Urinary bladder (tissue), 4 donors: Measurements from ENCODE around the gene LCK. TPM values are rescaled to one million over a fixed set of nuclear protein-coding genes. Genes with fewer than 3 reads are reported as not detected.
"Not testable (repeated sequence)": the region's sequence is repeated elsewhere in the genome, so short reads cannot be mapped to it uniquely, and the experiment has no call there.

Experiments used
- DNase-seq: peaks from one replicate; pipeline ENCODE4 v3.0.0-alpha.2; 2015; ENCODE audit errors: extremely low spot score
- H3K27ac ChIP-seq: one replicate; pipeline ENCODE4 v1.5.1; 2013; ENCODE audit warnings: low read depth, mild to moderate bottlenecking, moderate library complexity
- H3K36me3 ChIP-seq: one replicate; pipeline ENCODE4 v1.6.1; 2013; ENCODE audit warnings: mild to moderate bottlenecking, moderate library complexity; ENCODE audit not compliant: insufficient read depth
- H3K4me1 ChIP-seq: one replicate; pipeline ENCODE4 v1.6.1; 2013; ENCODE audit warnings: mild to moderate bottlenecking, moderate library complexity; ENCODE audit not compliant: insufficient read depth
- H3K4me3 ChIP-seq: one replicate; pipeline ENCODE4 v1.5.1; 2013; ENCODE audit warnings: low read depth, low read length
- WGBS: extraction: QIAGEN DNeasy Blood & Tissue Kit; methylation state at CpG from one replicate; pipeline ENCODE4 v1.1.7; 2013; 5-methylcytosine and 5-hydroxymethylcytosine counted together
- polyA plus RNA-seq: library from polyadenylated mRNA; stranded (reverse); fragments of 200-250 nt; gene quantifications from one replicate; pipeline ENCODE4 v1.2.3, GENCODE V29; 2013
- total RNA-seq: library from RNA; depleted of rRNA; stranded (reverse); fragments of >200 nt; gene quantifications from one replicate; pipeline ENCODE4 v1.2.3, GENCODE V29; 2014
- donor health status: healthy with polysubstance abuse.
- donor health status: healthy.

LCK gene
- total and polyA plus RNA-seq, 2 donors: 0.90 to 2.1 TPM

GRCh38 chr1:32273391-32274208 lies 22.5 kb downstream of the LCK start:
- DNase-seq: no peak
- no peak overlapping the region for H3K27ac ChIP-seq
- 37% methylated on average over 10 of the region's 10 CpGs for WGBS
- no peaks in the 10 kb centered on the region for H3K4me1 ChIP-seq
- no peak overlapping the region for H3K4me3 ChIP-seq
- no peaks in the 10 kb centered on the region for H3K36me3 ChIP-seq

GRCh38 chr1:32274646-32275340 lies 23.7 kb downstream of the LCK start:
- no peak overlapping the region for H3K27ac ChIP-seq
- no peaks in the 10 kb centered on the region for H3K36me3 ChIP-seq
- no peak overlapping the region for H3K4me3 ChIP-seq
- no peaks in the 10 kb centered on the region for H3K4me1 ChIP-seq
- DNase-seq: no peak
- 72% methylated on average over 31 of the region's 31 CpGs for WGBS

- DNase-seq: no peak
- no peak overlapping the region for H3K4me3 ChIP-seq
- no peaks in the 10 kb centered on the region for H3K36me3 ChIP-seq
- H3K4me1 ChIP-seq: no peaks in the 10 kb centered on the region
- 18% methylated on average over 41 of the region's 41 CpGs for WGBS
- H3K27ac ChIP-seq: no peak overlapping the region
Observed at GRCh38 chr1:32275424-32275823, 24.4 kb downstream of the LCK start.

GRCh38 chr1:32276032-32276782 lies 25.1 kb downstream of the LCK start:
- no peak for DNase-seq

GRCh38 chr1:32284777-32285176 lies 33.7 kb downstream of the LCK start:
- H3K4me3 ChIP-seq, DNase-seq, H3K4me1 ChIP-seq, H3K36me3 ChIP-seq, H3K27ac ChIP-seq: not testable (repeated sequence)
- WGBS: 90% methylated on average over 8 of the region's 8 CpGs

More at GRCh38 chr1:32276032-32276782, 25.1 kb downstream of the LCK start:
- no peaks in the 10 kb centered on the region for H3K4me1 ChIP-seq
- H3K4me3 ChIP-seq: no peak overlapping the region
- 78% methylated on average over 30 of the region's 30 CpGs for WGBS
- no peaks in the 10 kb centered on the region for H3K36me3 ChIP-seq
- H3K27ac ChIP-seq: no peak overlapping the region

GRCh38 chr1:32285658-32286057 lies 34.6 kb downstream of the LCK start:
- WGBS: 94% methylated on average over 3 of the region's 3 CpGs
- Histone ChIP-seq H3K36me3 (no peaks in the 10 kb centered on the region), H3K4me1 (no peaks in the 10 kb centered on the region), H3K4me3 (no peak overlapping the region), H3K27ac (no peak overlapping the region)
- no peak for DNase-seq

- Histone ChIP-seq H3K36me3 (no peaks in the 10 kb centered on the region), H3K4me3 (no peak overlapping the region), H3K27ac (no peak overlapping the region), H3K4me1 (no peaks in the 10 kb centered on the region)
- 92% methylated on average over 4 of the region's 4 CpGs for WGBS
- no peak for DNase-seq
Observed at GRCh38 chr1:32286763-32287162, 35.7 kb downstream of the LCK start.

- Histone ChIP-seq H3K36me3 (no peaks in the 10 kb centered on the region), H3K4me3 (no peak overlapping the region), H3K27ac (no peak overlapping the region), H3K4me1 (no peaks in the 10 kb centered on the region)
- DNase-seq: no peak
- 91% methylated on average over 7 of the region's 7 CpGs for WGBS
Observed at GRCh38 chr1:32289256-32289655, 38.2 kb downstream of the LCK start.

GRCh38 chr1:32291145-32291707 lies 40.2 kb downstream of the LCK start:
- WGBS: 70% methylated on average over 10 of the region's 10 CpGs
- Histone ChIP-seq H3K4me3 (peak overlapping the region; percentile 59), H3K27ac (peak overlapping the region; percentile 65), H3K4me1 (no peaks in the 10 kb centered on the region), H3K36me3 (no peaks in the 10 kb centered on the region)
- no peak for DNase-seq

- Histone ChIP-seq H3K4me3 (peak within 1 kb of the TSS; percentile 59), H3K36me3 (no peaks in the 10 kb centered on the region), H3K27ac (peak within 1 kb of the TSS; percentile 72), H3K4me1 (no peaks in the 10 kb centered on the region)
- DNase-seq: peak; percentile 75
- WGBS: under 1% methylated on average over 67 of the region's 67 CpGs
Observed at GRCh38 chr1:32291708-32292538, 40.9 kb downstream of the LCK start, which contains the start of gene HDAC1. Gene HDAC1 (plus strand): TSS chr1:32292083. CDS start chr1:32292170, 87 bp downstream.

GRCh38 chr1:32298211-32298610 lies 47.1 kb downstream of the LCK start:
- DNase-seq, H3K27ac ChIP-seq, H3K4me3 ChIP-seq, H3K36me3 ChIP-seq, H3K4me1 ChIP-seq: not testable (repeated sequence)
- 95% methylated on average over 16 of the region's 16 CpGs for WGBS

- Histone ChIP-seq H3K36me3 (peaks cover 3% of the 10 kb centered on the region), H3K4me3 (no peak overlapping the region), H3K27ac (no peak overlapping the region), H3K4me1 (no peaks in the 10 kb centered on the region)
- DNase-seq: no peak
Observed at GRCh38 chr1:32299327-32299726, 48.3 kb downstream of the LCK start.

GRCh38 chr1:32303358-32303757 lies 52.3 kb downstream of the LCK start:
- 96% methylated on average over 3 of the region's 3 CpGs for WGBS
- Histone ChIP-seq H3K36me3 (peaks cover 4% of the 10 kb centered on the region), H3K27ac (no peak overlapping the region), H3K4me1 (no peaks in the 10 kb centered on the region), H3K4me3 (no peak overlapping the region)
- DNase-seq: no peak
